GM13976 (cell line): ENCODE measurements around the gene KIAA1755.

Experiments used
- DNase-seq: peaks from one replicate; pipeline ENCODE4 v3.0.0; 2012; ENCODE audit warnings: low spot score
- in situ Hi-C: fragments of 300-500 bp; cut with MboI; formaldehyde crosslinking; loops from one replicate; pipeline ENCODE4 v1.12.0; 2022; ENCODE audit warnings: low sequenced_read_pairs, mixed read lengths, inconsistent platforms; ENCODE audit not compliant: unreplicated experiment
- TF ChIP-seq, protein P1 (sequence below): IDR thresholded peaks from 2 replicates; pipeline ENCODE4 v1.5.1; 2012; ENCODE audit warnings: borderline replicate concordance, mild to moderate bottlenecking; ENCODE audit not compliant: insufficient read depth; ENCODE audit errors: extremely low read depth, missing control alignments, control extremely low read depth

KIAA1755 gene

DNA sequence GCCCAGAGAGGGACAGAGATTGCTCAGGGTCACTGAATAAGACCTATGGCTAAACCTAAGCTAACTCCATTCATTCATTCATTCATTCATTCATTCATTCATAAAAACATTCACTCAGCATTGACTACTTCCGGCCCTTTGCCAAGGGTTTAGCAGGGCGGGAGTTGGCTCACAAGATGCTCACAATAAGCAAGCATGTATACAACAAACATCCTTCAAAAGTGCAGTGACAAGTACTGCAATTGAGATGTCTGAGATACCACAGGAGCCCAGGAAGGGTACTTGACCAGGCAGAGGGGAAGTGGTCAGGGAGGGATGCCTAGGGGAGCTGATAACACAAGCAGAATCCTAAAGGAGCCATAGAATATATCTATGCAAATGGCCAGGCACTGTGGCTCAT is 18.2 kb upstream of the KIAA1755 start:
- DNase-seq = no peak
- TF ChIP-seq, protein P1, sequence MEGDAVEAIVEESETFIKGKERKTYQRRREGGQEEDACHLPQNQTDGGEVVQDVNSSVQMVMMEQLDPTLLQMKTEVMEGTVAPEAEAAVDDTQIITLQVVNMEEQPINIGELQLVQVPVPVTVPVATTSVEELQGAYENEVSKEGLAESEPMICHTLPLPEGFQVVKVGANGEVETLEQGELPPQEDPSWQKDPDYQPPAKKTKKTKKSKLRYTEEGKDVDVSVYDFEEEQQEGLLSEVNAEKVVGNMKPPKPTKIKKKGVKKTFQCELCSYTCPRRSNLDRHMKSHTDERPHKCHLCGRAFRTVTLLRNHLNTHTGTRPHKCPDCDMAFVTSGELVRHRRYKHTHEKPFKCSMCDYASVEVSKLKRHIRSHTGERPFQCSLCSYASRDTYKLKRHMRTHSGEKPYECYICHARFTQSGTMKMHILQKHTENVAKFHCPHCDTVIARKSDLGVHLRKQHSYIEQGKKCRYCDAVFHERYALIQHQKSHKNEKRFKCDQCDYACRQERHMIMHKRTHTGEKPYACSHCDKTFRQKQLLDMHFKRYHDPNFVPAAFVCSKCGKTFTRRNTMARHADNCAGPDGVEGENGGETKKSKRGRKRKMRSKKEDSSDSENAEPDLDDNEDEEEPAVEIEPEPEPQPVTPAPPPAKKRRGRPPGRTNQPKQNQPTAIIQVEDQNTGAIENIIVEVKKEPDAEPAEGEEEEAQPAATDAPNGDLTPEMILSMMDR = no peak
- in situ Hi-C loops = no loop called here

DNA sequence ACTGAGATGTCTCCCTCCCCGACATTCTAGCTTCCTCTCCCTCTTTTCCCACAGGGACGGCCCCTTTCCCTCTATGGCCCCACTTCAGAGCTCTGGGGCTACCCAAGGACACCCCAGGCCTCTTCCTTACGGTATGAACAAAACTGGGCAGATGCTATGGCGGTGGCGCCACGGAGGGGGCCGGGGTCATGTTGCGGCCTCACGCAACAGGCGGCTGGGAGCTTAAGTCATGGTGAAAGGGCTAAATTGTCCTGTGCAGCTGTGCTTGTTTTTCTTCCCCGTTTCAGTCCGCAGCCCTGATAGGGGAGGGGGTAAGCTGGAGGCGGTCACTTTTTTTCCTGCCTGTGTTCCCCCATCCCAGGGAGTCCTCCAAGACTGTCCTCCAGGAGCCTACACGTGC is 17.6 kb upstream of the KIAA1755 start:
- in situ Hi-C loops = no loop called here
- DNase-seq = no peak
- TF ChIP-seq, protein P1 = no peak

DNA sequence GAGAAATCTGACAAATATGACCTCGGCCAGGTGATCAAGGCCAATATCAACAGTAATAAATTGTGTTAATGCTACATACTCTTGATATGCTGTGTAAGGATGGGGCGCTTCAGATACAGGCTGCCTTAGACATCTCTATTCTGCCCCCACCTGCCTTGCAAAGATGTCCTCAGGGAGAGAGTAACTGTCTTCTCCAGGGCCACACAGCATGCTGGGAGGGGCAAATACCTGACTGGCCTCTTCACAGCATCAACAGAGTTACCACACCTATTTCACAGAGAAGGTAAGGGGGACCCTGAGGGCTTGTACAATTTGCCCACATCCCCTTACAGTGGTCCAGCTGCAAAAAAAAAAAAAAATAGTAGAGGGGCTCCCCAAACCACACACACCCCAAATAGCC is 17.2 kb upstream of the KIAA1755 start:
- TF ChIP-seq, protein P1 = no peak
- in situ Hi-C loops = no loop called here
- no peak for DNase-seq

DNA sequence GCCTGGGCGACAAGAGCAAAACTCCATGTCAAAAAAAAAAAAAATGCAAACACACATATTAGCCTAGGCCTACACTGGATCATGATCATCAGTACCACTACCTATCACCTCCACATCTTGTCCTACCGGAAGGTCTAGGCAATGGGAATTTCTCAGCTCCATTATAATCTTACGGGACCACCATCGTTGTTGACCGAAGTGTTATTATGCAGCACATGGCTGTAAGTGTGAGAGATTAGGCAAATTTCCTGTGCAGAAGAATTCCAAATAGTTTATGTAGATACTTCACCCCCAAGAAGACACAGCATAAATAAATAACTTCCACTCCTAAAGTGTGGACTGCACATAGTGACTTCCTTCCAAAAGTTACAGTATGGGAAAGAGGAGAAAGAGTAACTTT is 16.8 kb upstream of the KIAA1755 start:
- in situ Hi-C loops = no loop called here
- TF ChIP-seq, protein P1 = no peak
- DNase-seq = no peak

DNA sequence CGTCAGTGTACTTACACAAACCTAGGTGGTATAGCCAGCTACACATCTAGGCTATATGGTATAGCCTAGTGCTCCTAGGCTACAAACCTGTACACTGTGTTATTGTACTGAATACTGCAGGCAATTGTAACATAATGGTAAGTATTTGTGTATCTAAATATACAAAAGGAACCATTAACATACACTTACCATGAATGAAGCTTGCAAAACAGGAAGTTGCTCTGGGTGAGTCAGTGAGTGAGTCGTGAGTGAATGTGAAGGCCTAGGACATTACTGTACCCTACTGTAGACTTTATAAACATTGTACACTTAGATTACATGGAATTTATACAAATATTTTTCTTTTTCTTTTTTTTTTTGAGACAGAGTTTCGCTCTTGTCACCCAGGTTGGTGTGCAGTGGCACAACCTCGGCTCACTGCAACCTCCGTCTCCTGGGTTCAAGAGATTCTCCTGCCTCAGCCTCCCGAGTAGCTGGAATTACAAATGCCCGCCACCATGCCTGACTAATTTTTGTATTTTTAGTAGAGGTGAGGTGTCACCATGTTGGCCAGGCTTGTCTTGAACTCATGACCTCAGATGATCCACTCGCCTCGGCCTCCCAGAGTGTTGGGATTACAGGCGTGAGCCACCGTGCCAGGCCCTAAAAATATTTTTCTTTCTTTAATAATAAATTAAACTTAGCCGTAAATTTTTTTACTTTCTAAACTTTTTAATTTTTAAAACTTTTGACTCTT is 15.4 kb upstream of the KIAA1755 start:
- TF ChIP-seq, protein P1 = no peak
- in situ Hi-C loops = no loop called here
- DNase-seq = no peak

DNA sequence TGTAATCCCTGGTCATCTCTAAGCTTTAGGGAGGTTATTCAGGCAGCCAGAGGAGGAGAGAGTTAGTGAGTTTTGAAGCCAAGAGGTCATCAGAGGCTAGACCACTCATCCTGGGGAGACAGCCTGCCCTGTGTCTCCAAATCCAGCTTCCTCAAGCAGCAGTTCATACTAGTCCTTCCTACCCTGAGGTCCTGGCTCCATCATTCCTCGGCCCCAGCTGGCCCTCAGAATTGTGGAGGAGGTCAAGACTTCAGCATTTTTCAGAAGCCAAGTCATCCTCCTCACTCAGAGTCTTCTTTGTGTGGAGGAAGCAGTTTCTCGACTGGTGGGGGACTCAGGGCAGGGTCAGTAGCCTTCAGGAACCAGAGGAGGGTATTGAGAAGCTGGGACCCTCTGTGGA is 12.4 kb upstream of the KIAA1755 start:
- in situ Hi-C loops = no loop called here
- TF ChIP-seq, protein P1 = no peak
- no peak for DNase-seq
